Cardiac muscle cell (in vitro differentiated cells and primary cell): ENCODE results near the gene CNTRL. TPM values are rescaled to one million over a fixed set of nuclear protein-coding genes. Genes with fewer than 3 reads are reported as not detected.

Experiments used
- DNase-seq, 2 donors: peaks; one replicate each; pipeline versions ENCODE4 v3.0.0 to v3.0.0-alpha.2; 2010 to 2017; ENCODE audit warnings: low read depth in 1 of 2, low spot score in 1 of 2
- H3K27ac ChIP-seq: fragments of 200-600 bp; sonication (generic); 2 replicates; pipeline ENCODE4 v1.5.1; 2016
- H3K27me3 ChIP-seq: fragments of 200-600 bp; sonication (generic); 2 replicates; pipeline ENCODE4 v1.6.0; 2016; ENCODE audit warnings: control low read depth
- H3K36me3 ChIP-seq: fragments of 200-600 bp; sonication (generic); 2 replicates; pipeline ENCODE4 v1.5.1; 2016; ENCODE audit warnings: control low read depth
- H3K4me1 ChIP-seq: fragments of 200-600 bp; sonication (generic); 2 replicates; pipeline ENCODE4 v1.8.1; 2017; ENCODE audit warnings: low read depth, mild to moderate bottlenecking, mixed run types
- H3K4me3 ChIP-seq: fragments of 200-600 bp; sonication (generic); 2 replicates; pipeline ENCODE4 v1.5.1; 2016; ENCODE audit warnings: mild to moderate bottlenecking
- H3K9me3 ChIP-seq: fragments of 200-600 bp; sonication (generic); 2 replicates; pipeline ENCODE4 v1.5.1; 2017; ENCODE audit warnings: low read depth, mild to moderate bottlenecking, control low read depth
- CTCF ChIP-seq: IDR thresholded peaks from 2 replicates; pipeline ENCODE4 v1.5.1; 2012; ENCODE audit warnings: low read depth, mild to moderate bottlenecking, low read length
- polyA plus RNA-seq: library from polyadenylated mRNA; unstranded; fragments of >200 nt; fragmentation: Nextera tagmentation; extraction: Ambion mirVana; gene quantifications from 2 replicates; pipeline ENCODE4 v1.2.1, GENCODE V29; 2016
- total RNA-seq: library from RNA; depleted of rRNA; stranded (reverse); fragments of >200 nt; gene quantifications from 2 replicates; pipeline ENCODE4 v1.2.3, GENCODE V29; 2016

Gene CNTRL
- total and polyA plus RNA-seq, 2 experiments from 2014 or later, result 6.3 to 24.6 TPM

- Histone ChIP-seq H3K4me1 (no peaks in the 10 kb centered on the region), H3K27me3 (no peaks in the 10 kb centered on the region), H3K36me3 (no peaks in the 10 kb centered on the region), H3K9me3 (no peaks in the 10 kb centered on the region), H3K4me3 (no peak overlapping the region), H3K27ac (no peak overlapping the region)
- peak; percentile 89 to 91 for DNase-seq
- peak; percentile 97 for TF ChIP-seq CTCF
Measured at GRCh38 chr9:121213136-121213806, 138.5 kb downstream of the CNTRL start.

- no peak for TF ChIP-seq CTCF
- H3K27ac ChIP-seq, result no peak overlapping the region
- no peak overlapping the region for H3K4me3 ChIP-seq
- no peaks in the 10 kb centered on the region for H3K27me3 ChIP-seq
- DNase-seq, result no peak
- H3K4me1 ChIP-seq, result no peaks in the 10 kb centered on the region
- H3K9me3 ChIP-seq, result no peaks in the 10 kb centered on the region
- no peaks in the 10 kb centered on the region for H3K36me3 ChIP-seq
Measured at GRCh38 chr9:121214005-121214404, 139.2 kb downstream of the CNTRL start.

- Histone ChIP-seq H3K27me3 (no peaks in the 10 kb centered on the region), H3K36me3 (no peaks in the 10 kb centered on the region), H3K4me1 (no peaks in the 10 kb centered on the region), H3K4me3 (no peak overlapping the region), H3K27ac (no peak overlapping the region), H3K9me3 (no peaks in the 10 kb centered on the region)
- DNase-seq, result no peak
- TF ChIP-seq CTCF, result no peak
Measured at GRCh38 chr9:121216271-121216805, 141.6 kb downstream of the CNTRL start.

GRCh38 chr9:121217609-121218292, 143.0 kb downstream of the CNTRL start:
- no peaks in the 10 kb centered on the region for H3K4me1 ChIP-seq
- no peaks in the 10 kb centered on the region for H3K27me3 ChIP-seq
- no peak overlapping the region for H3K4me3 ChIP-seq
- no peak for DNase-seq
- H3K27ac ChIP-seq, result no peak overlapping the region
- TF ChIP-seq CTCF, result no peak
- no peaks in the 10 kb centered on the region for H3K9me3 ChIP-seq
- no peaks in the 10 kb centered on the region for H3K36me3 ChIP-seq

GRCh38 chr9:121218357-121219027, 143.7 kb downstream of the CNTRL start:
- H3K4me3 ChIP-seq, result no peak overlapping the region
- no peak for TF ChIP-seq CTCF
- no peaks in the 10 kb centered on the region for H3K27me3 ChIP-seq
- H3K36me3 ChIP-seq, result no peaks in the 10 kb centered on the region
- H3K9me3 ChIP-seq, result no peaks in the 10 kb centered on the region
- H3K4me1 ChIP-seq, result no peaks in the 10 kb centered on the region
- H3K27ac ChIP-seq, result no peak overlapping the region
- DNase-seq, result no peak
